Neuron (in vitro differentiated cells): ENCODE results near the gene CHMP2A.
"Not testable (repeated sequence)": the region's sequence is repeated elsewhere in the genome, so short reads cannot be mapped to it uniquely, and the experiment has no call there.

Experiments used
- H2AFZ ChIP-seq: one replicate; pipeline ENCODE4 v1.6.1; 2013; ENCODE audit warnings: low read depth, mild to moderate bottlenecking, inconsistent platforms, low read length, moderate library complexity
- H3K27me3 ChIP-seq: one replicate; pipeline ENCODE4 v1.6.1; 2013; ENCODE audit warnings: low read length; ENCODE audit not compliant: insufficient read depth
- H3K36me3 ChIP-seq: one replicate; pipeline ENCODE4 v1.6.1; 2013; ENCODE audit warnings: low read length; ENCODE audit not compliant: insufficient read depth
- H3K4me1 ChIP-seq: one replicate; pipeline ENCODE4 v1.6.1; 2013; ENCODE audit warnings: low read length; ENCODE audit not compliant: insufficient read depth
- H3K4me3 ChIP-seq: 2 replicates; pipeline ENCODE4 v1.5.1; 2013; ENCODE audit warnings: mild to moderate bottlenecking, low read length, moderate library complexity
- H3K9me3 ChIP-seq: one replicate; pipeline ENCODE4 v1.6.1; 2013; ENCODE audit warnings: low read length

Gene CHMP2A

DNA sequence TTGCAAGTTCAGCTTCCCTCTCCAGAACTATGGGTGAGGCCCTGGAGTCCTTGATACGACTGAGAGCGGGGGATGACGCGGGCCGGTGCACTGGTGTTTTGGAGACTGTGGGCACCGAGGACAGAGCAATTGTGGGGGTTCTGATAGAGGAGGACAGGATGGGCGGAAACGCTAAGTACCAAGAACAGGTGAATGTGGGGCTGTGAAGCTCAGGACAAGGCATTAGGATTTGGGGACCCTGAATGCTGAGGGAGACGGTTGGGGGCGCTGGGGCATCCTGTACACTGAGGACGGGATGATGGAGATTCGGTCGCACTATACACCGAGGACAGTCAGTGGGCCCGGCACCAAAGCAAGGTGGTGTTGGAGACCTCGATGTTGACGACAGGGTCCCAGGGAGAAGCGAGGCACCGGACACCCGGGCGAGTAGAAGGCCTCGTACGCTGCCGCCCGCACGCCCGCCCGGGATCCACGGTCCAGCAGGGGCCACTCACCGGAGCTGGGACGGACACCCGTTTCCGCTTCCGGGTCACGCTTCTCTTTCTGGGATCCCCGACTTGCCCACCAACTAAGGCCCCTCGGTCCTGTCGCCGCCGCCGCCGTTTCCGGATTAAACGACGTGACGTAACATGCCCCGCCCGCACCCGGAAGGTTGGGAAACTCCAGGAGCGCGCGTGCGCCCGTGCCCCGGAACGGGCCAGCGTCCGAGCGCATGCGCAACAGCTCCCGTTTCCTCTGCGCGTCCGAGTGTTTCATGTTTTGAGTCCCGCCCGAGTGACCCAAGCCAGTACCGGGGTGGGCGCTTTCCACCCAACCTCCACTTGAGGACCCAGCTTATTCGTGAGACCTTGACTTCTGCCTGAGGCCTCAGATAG lies at the start of gene CHMP2A:
CHMP2A (minus strand) TSS at position 612 of the 875 bp plus-strand sequence. CDS start 893 bp downstream, outside the sequence.
- Histone ChIP-seq H2AFZ (no peak within 1 kb of the TSS), H3K36me3 (peaks cover 51% of the 10 kb centered on the region), H3K9me3 (no peaks in the 10 kb centered on the region), H3K27me3 (no peaks in the 10 kb centered on the region), H3K4me3 (peak within 1 kb of the TSS; percentile 57), H3K4me1 (peaks cover 33% of the 10 kb centered on the region)

DNA sequence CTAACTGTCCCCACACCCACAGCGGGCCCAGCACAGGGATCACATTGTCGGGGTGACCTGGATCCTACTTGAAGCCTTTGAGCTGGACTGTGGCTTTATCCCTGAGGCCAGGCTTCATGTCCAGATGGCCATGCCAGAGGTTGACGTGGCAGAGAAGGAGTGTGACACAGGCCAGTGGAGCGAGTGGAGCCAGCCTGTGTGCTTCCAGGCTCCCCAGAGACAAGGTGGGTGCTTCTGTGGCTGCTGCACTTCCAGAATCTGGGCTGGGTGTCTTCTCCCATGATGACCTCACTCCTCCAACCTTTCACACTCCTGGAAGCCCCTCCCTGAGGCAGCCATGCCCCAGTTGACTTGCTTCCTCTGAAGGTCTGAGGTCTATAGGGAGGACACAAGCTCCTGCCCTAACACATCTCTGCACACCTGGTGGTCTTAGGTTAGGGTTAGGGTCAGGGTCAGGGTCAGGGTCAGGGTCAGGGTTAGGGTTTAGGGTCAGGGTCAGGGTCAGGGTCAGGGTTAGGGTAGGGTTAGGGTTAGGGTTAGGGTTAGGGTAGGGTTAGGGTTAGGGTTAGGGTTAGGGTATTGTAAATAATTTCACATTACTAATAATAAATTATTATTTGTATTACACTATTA lies 31.3 kb upstream of the CHMP2A start:
- Histone ChIP-seq H3K4me1 (no peaks in the 10 kb centered on the region), H3K36me3 (peaks cover 31% of the 10 kb centered on the region), H3K9me3 (peaks cover 2% of the 10 kb centered on the region), H3K27me3 (no peaks in the 10 kb centered on the region), H3K4me3 (no peak overlapping the region), H2AFZ (no peak overlapping the region)

DNA sequence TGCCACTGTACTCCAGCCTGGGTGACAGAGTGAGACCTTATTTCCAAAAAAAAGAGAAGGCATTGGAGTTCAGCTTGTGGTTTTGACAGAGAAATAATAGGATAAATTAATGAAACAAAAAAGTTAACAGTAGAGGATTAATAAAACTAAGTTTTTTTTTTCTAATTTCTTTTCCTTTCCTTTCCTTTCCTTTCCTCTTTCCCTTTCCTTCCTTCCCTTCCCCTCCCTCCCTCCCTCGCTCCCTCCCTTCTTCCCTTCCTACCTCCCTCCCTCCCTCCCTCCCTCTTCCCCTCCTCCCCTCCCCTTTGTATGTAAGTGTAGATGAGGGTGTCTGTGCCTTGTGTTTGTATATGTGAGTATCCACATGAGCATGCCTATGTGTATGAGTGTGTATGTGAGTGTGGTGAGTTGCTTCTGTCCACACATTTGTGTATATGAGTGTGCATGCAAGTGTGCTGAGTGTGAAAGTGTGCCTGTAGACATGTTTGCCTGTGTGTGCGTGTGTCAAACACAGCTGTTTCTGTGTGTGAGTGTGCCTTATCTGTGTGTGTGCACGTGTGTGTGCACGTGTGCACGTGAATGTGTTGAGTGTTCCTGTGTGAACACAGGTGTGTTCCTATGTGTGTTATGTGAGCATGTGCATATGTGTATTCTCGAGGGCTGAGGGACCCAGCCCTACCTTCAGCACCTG lies 30.7 kb upstream of the CHMP2A start:
- Histone ChIP-seq H3K27me3 (no peaks in the 10 kb centered on the region), H3K4me1 (no peaks in the 10 kb centered on the region), H3K36me3 (peaks cover 33% of the 10 kb centered on the region), H3K4me3 (no peak overlapping the region), H3K9me3 (peaks cover 2% of the 10 kb centered on the region), H2AFZ (no peak overlapping the region)

DNA sequence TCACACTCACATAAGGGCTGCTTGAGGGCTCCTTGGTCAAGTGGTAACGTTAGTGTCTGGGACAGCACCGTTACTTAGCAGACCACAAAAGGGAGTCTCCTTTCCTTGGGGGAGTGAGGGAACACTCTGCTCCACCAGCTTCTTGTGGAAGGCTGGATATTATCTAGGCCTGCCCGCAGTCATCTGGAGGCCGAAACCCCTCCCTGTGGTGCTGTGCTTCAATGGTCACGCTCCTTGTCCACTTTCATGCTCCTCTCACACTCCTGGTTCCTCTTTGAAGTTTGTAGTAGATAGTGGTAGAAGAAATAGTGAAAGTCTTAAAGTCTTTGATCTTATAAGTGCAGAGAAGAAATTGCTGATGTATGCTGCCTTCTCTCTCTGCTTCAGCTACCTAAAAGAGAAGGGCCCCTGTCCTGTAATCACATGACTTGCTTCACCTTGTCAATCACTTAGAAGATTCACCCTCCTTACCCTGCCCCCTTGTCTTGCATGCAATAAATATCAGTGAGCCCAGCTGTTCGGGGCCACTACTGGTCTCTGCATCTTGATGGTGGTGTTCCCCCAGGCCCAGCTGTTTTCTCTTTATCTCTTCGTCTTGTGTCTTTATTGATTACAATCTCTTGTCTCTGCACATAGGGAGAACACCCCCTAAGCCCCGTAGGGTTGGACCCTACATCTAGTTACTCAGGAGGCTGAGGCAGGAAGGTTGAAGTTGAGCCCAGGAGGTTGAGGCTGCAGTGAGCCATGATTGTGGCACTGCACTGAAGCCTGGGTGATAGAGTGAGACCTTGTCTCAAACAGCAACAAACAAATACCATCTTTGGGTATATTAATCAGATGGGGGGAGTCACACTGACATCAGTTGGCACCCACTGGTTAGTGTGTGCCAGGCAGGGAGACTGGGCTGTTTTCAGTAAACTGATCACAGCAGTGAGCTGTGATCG lies 29.9 kb upstream of the CHMP2A start:
- no peaks in the 10 kb centered on the region for H3K27me3 ChIP-seq
- no peak overlapping the region for H2AFZ ChIP-seq
- H3K9me3 ChIP-seq = peaks cover 2% of the 10 kb centered on the region
- H3K36me3 ChIP-seq = peaks cover 33% of the 10 kb centered on the region
- H3K4me1 ChIP-seq = no peaks in the 10 kb centered on the region
- no peak overlapping the region for H3K4me3 ChIP-seq

DNA sequence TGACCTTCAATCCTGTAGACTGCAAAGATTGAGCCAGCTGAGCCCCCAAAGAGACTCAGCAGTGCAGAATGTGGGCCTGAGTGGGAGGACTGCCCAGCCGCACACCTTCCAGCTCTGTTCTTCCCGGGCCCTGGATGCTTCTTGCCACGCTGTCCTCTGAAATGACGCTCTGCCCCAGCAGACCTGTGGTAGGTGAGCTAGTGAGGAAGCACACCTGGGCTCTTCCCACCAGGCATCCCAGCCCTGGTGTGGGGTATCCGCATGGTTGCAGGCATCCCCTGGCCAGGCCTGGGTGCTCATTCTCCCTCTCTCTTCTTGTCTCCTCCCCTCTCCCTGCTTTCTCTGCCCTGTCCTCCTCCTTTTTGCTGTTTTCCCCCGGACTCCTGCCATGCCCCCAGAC lies 28.1 kb upstream of the CHMP2A start:
- Histone ChIP-seq H3K27me3 (no peaks in the 10 kb centered on the region), H3K4me3 (no peak overlapping the region), H3K36me3 (peaks cover 35% of the 10 kb centered on the region), H3K4me1 (no peaks in the 10 kb centered on the region), H3K9me3 (peaks cover 2% of the 10 kb centered on the region), H2AFZ (no peak overlapping the region)

DNA sequence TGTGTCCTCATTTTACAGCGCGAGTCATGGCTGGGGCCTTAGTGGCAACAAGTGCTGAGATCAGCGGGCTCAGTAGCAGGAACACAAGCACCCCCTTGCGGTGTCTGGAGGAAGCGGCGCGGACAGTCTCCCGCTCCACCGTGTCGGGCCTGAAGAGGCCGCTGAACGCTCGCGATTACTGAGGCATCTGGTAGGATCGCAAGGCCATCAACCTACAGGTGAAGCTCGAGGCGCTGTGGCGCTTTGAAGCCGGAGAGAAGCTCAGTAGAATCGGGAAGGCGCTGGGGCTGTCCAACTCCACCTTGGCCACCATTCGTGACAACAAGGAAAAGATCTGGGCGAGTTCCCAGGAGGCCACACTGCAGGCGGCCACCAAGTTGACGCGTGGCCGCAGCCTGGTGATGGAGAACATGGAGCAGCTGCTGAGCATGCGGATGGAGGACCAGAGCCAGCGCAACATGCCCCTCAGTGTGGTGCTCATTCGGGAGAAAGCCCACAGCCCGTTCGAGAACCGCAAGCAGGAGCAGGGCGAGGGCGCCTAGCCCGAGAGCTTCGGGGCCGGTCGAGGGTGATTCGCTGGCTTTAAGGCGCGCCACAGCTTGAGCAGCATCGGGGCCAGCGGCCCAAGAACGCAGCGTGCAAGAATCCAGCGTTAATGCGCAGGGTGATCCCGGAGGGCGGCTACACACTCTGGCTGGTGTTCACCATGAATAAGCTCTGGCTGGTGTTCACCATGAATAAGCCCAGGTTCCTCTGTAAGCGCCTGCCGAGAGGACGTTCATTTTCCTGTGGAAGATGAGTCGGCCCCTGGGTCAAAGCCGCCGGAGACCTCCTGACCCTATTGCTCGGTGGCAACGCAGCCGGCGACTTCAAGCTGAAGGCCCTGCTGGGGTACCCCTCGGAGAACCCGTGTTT lies 26.6 kb upstream of the CHMP2A start:
- no peaks in the 10 kb centered on the region for H3K27me3 ChIP-seq
- peaks cover 2% of the 10 kb centered on the region for H3K9me3 ChIP-seq
- H3K36me3 ChIP-seq = peaks cover 35% of the 10 kb centered on the region
- no peak overlapping the region for H2AFZ ChIP-seq
- H3K4me3 ChIP-seq = no peak overlapping the region
- H3K4me1 ChIP-seq = no peaks in the 10 kb centered on the region

DNA sequence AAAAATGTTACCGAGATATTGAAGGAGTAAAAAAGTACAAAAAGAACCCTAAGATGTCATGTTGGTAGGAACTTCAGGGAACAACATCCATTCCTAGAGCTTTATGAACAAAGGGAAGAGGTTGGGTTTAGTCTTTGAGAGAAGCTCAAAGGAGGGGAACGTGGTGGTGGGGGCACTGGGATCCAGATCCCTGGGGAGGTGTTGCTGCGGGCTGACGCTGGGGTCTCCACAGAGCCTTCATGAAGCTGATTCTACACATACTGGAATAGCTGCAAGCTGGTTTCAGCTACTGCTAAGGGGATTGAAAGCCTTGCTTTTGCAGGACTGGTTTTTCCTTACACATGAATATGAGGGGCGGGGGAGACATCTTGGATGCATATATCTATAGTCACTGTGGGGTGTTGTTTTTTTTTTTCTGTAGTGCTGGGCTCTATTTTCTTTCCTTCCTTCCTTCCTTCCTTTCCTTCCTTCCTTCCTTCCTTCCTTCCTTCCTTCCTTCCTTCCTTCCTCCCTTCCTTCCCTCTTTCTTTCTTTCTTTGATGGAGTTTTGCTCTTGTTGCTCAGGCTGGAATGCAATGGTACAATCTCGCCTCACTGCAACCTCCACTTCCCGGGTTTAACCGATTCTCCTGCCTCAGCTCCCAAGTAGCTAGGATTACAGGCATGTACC lies 24.7 kb upstream of the CHMP2A start:
- peaks cover 2% of the 10 kb centered on the region for H3K9me3 ChIP-seq
- H3K4me1 ChIP-seq = peaks cover under 1% of the 10 kb centered on the region
- peaks cover 30% of the 10 kb centered on the region for H3K36me3 ChIP-seq
- no peak overlapping the region for H2AFZ ChIP-seq
- no peaks in the 10 kb centered on the region for H3K27me3 ChIP-seq
- H3K4me3 ChIP-seq = no peak overlapping the region

DNA sequence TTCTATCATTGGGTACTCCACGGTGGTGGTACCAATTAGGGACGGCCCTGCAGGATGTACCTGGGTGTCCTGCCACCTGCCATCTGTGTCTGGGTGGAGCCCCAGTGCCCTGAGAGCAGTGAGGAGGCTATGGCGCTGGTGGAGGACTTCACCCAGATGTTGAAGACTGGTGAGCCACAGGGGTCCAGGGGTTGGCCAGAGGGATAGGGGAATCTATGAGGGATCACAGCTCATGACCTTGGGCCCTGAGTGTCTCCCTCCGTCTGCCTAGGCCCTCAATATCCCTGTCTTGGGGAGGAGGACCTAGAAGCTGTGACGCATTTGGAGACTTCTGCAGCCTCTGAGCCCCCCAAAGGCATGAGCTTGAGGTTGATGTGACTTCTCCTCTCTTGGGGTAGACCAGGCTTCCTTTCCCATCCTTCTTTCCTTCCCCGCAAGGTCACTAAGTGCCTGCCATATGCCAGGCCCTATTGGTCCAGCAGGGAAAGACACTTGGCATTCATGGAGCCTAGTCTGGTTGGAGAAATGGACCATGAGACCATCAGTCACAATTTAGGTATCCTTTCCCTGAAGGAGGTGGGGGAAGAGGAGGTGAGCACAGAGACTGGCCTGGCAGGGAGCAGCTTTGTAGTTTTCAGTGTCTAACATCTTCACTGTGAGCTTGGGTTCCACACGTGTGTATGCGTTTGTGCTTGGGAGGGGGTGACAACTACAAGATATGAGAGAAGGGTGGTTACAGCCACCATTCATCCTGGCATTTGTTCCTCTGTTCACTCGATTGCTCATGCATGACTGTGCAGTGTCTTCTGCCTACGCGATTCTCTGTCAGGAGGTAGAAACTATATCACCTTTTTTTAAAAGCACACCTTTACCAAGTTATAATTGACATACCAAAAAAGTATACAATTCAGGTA lies 23.4 kb upstream of the CHMP2A start:
- H3K4me3 ChIP-seq = no peak overlapping the region
- peaks cover 22% of the 10 kb centered on the region for H3K36me3 ChIP-seq

DNA sequence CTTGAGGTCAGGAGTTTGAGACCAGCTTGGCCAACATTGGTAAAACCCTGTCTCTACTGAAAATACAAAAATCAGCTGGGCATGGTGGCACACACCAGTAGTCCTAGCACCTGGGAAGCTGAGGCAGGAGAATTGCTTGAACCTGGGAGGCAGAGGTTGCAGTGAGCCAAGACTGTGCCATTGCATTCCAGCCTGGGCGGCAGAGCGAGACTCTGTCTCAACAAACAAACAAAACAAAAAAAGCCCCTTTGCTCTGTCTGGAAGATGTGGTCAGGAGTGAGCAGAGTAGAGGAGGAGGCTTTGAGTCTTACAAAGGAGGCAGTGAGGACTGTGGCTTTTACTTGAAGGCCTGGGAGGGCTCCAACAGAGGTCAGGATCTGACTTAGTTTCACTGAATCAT lies 22.7 kb upstream of the CHMP2A start:
- H3K27me3 ChIP-seq, H2AFZ ChIP-seq, H3K9me3 ChIP-seq, H3K4me3 ChIP-seq: not testable (repeated sequence)
- peaks cover 15% of the 10 kb centered on the region for H3K36me3 ChIP-seq
- H3K4me1 ChIP-seq = peaks cover 10% of the 10 kb centered on the region

More for the DNA sequence above, 23.4 kb upstream of the CHMP2A start:
- Histone ChIP-seq H2AFZ (no peak overlapping the region), H3K27me3 (no peaks in the 10 kb centered on the region), H3K9me3 (peaks cover 2% of the 10 kb centered on the region), H3K4me1 (peaks cover 10% of the 10 kb centered on the region)

DNA sequence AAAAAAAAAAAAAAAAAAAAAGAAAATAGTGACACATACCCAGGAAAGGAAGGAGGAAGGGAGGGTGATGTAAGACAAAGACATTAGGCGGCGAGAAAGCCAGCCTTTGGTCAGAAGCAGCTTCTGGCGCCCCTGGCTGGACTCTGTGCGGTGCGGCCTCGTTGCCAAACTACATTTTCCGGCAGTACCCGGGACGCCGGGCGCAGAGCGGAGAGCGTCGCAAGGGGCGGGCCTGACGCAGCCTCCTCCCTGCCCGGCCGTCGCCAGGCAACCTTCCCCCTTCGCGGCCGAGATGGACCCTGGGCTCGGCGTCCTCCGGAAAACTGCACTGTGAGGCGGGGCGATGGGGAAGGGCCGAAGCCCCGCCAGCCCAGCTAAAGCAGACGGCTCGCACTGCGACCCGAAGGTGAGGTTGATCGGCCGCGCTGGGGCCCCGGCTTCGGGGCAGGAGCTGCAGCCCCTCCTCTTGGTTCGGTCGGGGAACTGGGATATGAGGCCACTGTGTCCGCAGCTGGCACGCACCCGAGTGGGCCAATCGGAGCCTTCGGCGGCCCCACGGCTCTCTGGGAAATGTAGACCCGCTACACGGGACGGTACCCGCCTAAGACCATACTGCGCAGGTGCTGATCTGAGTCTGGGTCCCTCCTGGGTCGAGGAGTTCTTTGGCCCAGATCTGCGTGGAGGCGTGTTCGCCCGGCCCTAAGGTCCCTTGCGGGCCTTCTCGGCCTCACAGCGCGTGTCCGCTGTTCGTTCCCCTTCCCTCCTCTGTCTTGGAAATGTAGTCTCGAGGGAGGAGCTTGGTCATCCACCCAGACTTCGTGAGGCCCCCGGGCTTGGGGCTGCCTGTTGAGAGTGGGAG lies 20.5 kb upstream of the CHMP2A start:
- Histone ChIP-seq H3K27me3 (no peaks in the 10 kb centered on the region), H2AFZ (peak overlapping the region; percentile 2), H3K4me1 (peaks cover 22% of the 10 kb centered on the region), H3K9me3 (no peaks in the 10 kb centered on the region), H3K36me3 (peaks cover 6% of the 10 kb centered on the region), H3K4me3 (peak overlapping the region; percentile 78)
